ENCODE data around the gene PPP2R2D. TPM values are rescaled to one million over a fixed set of nuclear protein-coding genes. Genes with fewer than 3 reads are reported as not detected.

PPP2R2D gene
- total and polyA plus RNA-seq, 9 donors, result 25.2 to 33.2 (median 28.4) TPM

DNA sequence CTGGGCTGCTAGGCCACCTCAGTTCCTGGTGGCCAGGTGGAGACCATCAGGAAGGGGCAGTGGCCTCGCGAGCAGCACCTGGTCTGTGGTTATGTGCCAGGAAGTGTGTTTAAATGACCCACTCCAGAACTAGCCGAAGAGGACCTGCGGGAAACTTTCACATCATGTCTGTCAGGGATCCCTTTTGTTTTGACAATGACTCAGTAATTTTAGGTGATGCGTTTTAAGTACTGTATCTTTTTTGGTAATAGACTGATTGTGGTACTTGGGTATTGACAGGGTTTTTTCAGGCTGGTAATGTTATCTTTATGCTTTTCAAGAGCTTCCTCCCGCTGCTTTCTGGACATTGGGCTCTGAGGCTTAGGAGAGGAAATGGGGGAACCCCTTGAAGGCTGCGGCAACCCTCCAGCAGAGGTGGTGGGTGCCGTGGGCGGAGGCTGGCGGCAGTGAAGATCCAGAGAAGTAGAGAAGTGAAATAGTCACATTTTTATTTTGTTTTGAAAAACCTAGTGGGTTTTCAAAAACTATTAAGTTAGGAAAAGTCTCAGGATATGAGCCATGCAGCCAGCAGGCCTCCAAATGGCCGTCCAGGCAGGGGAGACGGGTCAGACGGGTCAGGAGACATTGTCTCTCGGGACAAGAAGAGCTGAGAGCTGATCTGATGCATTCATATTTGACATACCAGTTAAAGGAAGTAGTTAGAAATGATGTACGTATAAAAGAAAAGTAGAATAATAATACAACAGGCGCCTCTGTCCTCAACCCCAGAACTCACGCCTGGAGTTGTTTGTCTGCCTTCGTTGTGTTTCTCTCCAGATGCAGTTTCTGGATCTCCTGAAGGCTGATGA lies 27.7 kb downstream of the PPP2R2D start:
- Histone ChIP-seq H3K4me3 (ENCODE audit: low read length) (no peak overlapping the region), H3K27ac (ENCODE audit: low read length) (peak overlapping the region; percentile 13), H3K9me3 (replicated peaks; ENCODE audit: control insufficient read depth, low read depth, low read length) (peaks cover 16% of the 10 kb centered on the region), H3K36me3 (ENCODE audit: control insufficient read depth, insufficient read depth, low read length) (peaks cover 4% of the 10 kb centered on the region), H3K27me3 (ENCODE audit: control insufficient read depth, insufficient read depth, low read length) (no peaks in the 10 kb centered on the region), H3K4me1 (ENCODE audit: control insufficient read depth, insufficient read depth, low read length) (peaks cover 22% of the 10 kb centered on the region)
- 64% methylated on average over 11 of the region's 18 CpGs for WGBS (ENCODE audit: insufficient coverage)
- DNase-seq, result peak; percentile 9

DNA sequence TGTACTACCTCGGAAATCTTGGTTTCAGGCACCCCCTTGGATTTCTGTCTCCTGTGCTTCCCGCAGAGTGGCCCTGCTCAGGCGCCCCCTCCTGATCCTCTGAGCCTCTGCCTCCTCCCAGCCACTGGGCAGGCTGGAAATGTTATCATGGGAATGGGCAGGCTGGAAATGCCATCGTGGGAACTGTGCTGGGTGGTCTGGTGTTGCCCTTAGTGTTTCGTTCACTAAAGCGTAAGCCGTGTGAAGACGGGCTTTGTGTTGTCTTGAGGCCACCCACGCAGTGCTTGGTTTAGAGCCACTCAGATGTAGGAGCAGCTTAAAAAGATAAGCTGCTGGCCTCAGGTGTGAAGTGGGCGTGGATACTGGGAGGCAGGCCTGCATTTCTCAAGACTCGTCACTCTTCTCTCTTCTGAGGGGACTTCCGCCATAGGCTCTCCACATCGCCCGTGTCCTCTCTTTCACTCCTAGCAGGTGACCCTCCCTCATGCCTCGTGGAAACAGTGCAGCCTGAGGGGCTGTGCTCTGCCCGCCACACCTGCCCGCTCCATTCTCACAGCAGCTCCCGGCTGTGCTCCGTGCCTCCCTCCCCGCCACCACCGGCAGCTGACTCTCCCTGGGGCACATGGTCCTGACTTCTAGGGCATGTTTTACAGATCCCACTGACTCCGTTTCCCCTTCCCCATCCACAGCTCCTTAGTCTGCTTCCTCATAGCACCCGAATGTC lies 28.5 kb downstream of the PPP2R2D start:
- H3K27ac ChIP-seq (ENCODE audit: low read length), result no peak overlapping the region
- H3K9me3 ChIP-seq (replicated peaks; ENCODE audit: control insufficient read depth, low read depth, low read length), result peaks cover 16% of the 10 kb centered on the region
- H3K36me3 ChIP-seq (ENCODE audit: control insufficient read depth, insufficient read depth, low read length), result peaks cover 6% of the 10 kb centered on the region
- H3K27me3 ChIP-seq (ENCODE audit: control insufficient read depth, insufficient read depth, low read length), result no peaks in the 10 kb centered on the region
- no peak for DNase-seq
- no peak overlapping the region for H3K4me3 ChIP-seq (ENCODE audit: low read length)
- 82% methylated on average over 21 of the region's 23 CpGs for WGBS (ENCODE audit: insufficient coverage)
- peaks cover 22% of the 10 kb centered on the region for H3K4me1 ChIP-seq (ENCODE audit: control insufficient read depth, insufficient read depth, low read length)

DNA sequence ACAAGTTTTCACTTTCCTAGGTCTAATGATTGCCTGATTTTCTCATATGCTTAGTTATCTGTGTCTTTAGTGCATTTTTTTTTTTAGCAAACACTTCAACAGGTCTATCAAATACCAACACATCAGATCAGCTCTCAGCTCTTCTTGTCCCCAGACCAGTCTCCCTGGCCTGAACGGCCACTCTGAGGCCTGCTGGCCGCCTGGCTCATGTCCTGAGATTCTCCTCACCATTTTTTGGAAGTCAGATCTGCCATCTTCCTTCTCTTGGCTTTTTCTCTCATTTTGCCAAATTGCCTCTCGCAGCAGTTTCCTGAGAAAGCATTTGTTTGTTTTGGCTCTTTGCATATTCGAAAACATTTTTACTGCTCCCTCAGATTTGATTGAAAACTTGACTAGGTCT lies 29.3 kb downstream of the PPP2R2D start:
- WGBS (ENCODE audit: insufficient coverage), result 80% methylated on average over 2 of the region's 4 CpGs
- H3K27me3 ChIP-seq (ENCODE audit: control insufficient read depth, insufficient read depth, low read length), result no peaks in the 10 kb centered on the region
- no peak for DNase-seq
- peaks cover 11% of the 10 kb centered on the region for H3K9me3 ChIP-seq (replicated peaks; ENCODE audit: control insufficient read depth, low read depth, low read length)
- no peak overlapping the region for H3K27ac ChIP-seq (ENCODE audit: low read length)
- H3K36me3 ChIP-seq (ENCODE audit: control insufficient read depth, insufficient read depth, low read length), result peaks cover 13% of the 10 kb centered on the region
- no peak overlapping the region for H3K4me3 ChIP-seq (ENCODE audit: low read length)
- H3K4me1 ChIP-seq (ENCODE audit: control insufficient read depth, insufficient read depth, low read length), result peaks cover 22% of the 10 kb centered on the region

DNA sequence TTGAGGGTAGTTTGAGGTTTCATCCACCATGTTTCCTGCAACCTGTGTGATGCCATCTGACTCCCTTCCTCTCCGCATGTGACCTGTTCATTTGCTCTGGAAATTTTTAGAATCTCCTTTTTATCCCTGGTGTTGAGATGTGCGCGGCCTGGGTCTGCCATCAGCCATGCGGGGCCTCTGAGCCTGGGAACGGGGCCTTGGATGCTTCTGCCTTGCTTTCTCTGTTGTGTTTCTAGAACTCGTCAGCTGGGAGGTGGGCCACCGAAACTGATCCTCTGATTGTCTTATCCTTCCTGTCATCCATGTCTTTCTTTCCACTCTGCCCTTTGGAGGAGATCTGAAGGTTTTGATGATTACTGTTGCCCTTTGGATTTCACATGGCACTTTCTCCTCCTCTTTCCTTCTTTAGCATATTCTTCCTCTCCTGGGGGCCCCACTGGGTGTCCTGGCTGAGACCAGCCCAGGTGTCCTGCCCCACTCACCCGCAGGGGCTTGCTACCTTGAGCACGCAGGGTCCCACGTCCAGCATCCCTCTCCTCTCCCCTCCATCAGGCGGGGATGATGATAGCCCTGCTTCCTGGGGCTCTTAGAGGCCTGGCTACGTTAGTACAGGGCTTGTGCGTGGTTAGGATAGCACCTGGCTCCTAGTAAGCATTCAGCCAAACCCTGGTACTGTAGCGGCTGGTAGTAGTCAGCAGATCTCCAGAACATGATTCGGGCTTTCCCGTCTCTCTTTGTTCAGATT lies 29.9 kb downstream of the PPP2R2D start:
- Histone ChIP-seq H3K27ac (ENCODE audit: low read length) (no peak overlapping the region), H3K4me3 (ENCODE audit: low read length) (no peak overlapping the region), H3K36me3 (ENCODE audit: control insufficient read depth, insufficient read depth, low read length) (peaks cover 13% of the 10 kb centered on the region), H3K27me3 (ENCODE audit: control insufficient read depth, insufficient read depth, low read length) (no peaks in the 10 kb centered on the region), H3K9me3 (replicated peaks; ENCODE audit: control insufficient read depth, low read depth, low read length) (peaks cover 7% of the 10 kb centered on the region), H3K4me1 (ENCODE audit: control insufficient read depth, insufficient read depth, low read length) (peaks cover 22% of the 10 kb centered on the region)
- 96% methylated on average over 4 of the region's 16 CpGs for WGBS (ENCODE audit: insufficient coverage)
- no peak for DNase-seq

GRCh38 chr10:131931981-131932380 lies 31.2 kb downstream of the PPP2R2D start:
- no peaks in the 10 kb centered on the region for H3K27me3 ChIP-seq (ENCODE audit: control insufficient read depth, insufficient read depth, low read length)
- peaks cover 22% of the 10 kb centered on the region for H3K4me1 ChIP-seq (ENCODE audit: control insufficient read depth, insufficient read depth, low read length)
- no peak for DNase-seq
- H3K9me3 ChIP-seq (replicated peaks; ENCODE audit: control insufficient read depth, low read depth, low read length), result no peaks in the 10 kb centered on the region
- H3K27ac ChIP-seq (ENCODE audit: low read length), result no peak overlapping the region
- H3K4me3 ChIP-seq (ENCODE audit: low read length), result no peak overlapping the region
- WGBS (ENCODE audit: insufficient coverage), result 79% methylated on average over 10 of the region's 13 CpGs
- peaks cover 19% of the 10 kb centered on the region for H3K36me3 ChIP-seq (ENCODE audit: control insufficient read depth, insufficient read depth, low read length)

DNA sequence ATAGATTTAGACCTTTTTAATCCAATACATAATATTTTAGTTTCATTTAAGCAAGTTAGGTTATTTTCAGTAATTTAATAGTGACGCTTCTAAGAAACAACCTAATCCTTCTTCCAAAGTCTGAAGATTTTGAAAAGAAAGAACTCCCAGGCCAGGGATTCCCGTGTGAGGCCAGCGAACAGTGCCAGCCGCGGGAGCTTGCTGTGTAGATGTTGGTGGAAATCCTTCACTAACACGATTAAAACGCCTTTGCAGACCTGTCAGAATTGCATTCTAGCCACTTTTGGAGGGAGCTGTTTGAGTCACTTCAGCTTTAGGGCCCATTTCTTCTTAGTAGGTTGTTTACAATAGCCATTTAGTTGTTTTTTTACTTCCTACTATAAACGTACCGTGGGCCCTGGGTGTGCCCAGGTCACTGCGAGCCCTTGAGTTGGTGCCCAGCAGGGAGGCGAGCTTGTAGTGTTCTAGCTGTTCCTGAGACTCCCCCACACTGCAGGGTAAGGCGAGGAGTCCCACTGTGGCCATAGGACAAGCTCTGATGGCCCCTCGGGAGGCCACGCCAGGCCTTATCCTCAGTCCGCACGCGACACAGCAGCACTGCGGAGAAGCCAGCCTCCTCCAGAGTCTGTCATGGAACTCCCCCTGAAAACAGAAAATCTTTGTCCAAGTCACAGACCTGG lies 32.3 kb downstream of the PPP2R2D start:
- Histone ChIP-seq H3K27ac (ENCODE audit: low read length) (no peak overlapping the region), H3K4me1 (ENCODE audit: control insufficient read depth, insufficient read depth, low read length) (peaks cover 21% of the 10 kb centered on the region), H3K27me3 (ENCODE audit: control insufficient read depth, insufficient read depth, low read length) (no peaks in the 10 kb centered on the region), H3K9me3 (replicated peaks; ENCODE audit: control insufficient read depth, low read depth, low read length) (no peaks in the 10 kb centered on the region), H3K36me3 (ENCODE audit: control insufficient read depth, insufficient read depth, low read length) (peaks cover 27% of the 10 kb centered on the region), H3K4me3 (ENCODE audit: low read length) (no peak overlapping the region)
- no peak for DNase-seq
- WGBS (ENCODE audit: insufficient coverage), result 90% methylated on average over 4 of the region's 18 CpGs

- Histone ChIP-seq H3K9me3 (replicated peaks; ENCODE audit: control insufficient read depth, low read depth, low read length) (no peaks in the 10 kb centered on the region), H3K4me3 (ENCODE audit: low read length) (no peak overlapping the region), H3K27ac (ENCODE audit: low read length) (no peak overlapping the region), H3K4me1 (ENCODE audit: control insufficient read depth, insufficient read depth, low read length) (peaks cover 17% of the 10 kb centered on the region), H3K36me3 (ENCODE audit: control insufficient read depth, insufficient read depth, low read length) (peaks cover 32% of the 10 kb centered on the region), H3K27me3 (ENCODE audit: control insufficient read depth, insufficient read depth, low read length) (no peaks in the 10 kb centered on the region)
- no peak for DNase-seq
- no CpG with 5 or more reads among the region's 2 CpGs for WGBS (ENCODE audit: insufficient coverage)
Measured at GRCh38 chr10:131933696-131934086, 32.9 kb downstream of the PPP2R2D start.

DNA sequence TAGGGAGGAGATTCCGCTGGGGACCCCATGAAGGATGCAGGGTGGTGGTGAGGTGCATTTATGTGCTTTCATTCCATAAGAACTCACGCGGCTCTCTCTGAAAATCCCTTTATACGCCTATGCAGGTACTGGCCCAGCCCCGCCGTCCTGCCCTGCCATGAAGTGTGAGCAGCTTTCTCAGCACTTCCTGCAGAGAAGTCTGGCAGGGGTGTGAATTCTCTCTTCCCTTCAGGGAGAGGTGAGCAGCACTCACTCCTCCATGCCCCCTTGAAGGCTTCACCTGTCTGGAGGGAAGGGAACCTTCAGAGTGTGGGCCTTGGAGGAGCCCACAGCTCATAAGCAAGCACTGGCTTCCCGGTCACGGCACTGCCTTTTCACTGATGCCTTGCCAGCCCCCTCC lies 34.0 kb downstream of the PPP2R2D start:
- 74% methylated on average over 7 of the region's 8 CpGs for WGBS (ENCODE audit: insufficient coverage)

DNA sequence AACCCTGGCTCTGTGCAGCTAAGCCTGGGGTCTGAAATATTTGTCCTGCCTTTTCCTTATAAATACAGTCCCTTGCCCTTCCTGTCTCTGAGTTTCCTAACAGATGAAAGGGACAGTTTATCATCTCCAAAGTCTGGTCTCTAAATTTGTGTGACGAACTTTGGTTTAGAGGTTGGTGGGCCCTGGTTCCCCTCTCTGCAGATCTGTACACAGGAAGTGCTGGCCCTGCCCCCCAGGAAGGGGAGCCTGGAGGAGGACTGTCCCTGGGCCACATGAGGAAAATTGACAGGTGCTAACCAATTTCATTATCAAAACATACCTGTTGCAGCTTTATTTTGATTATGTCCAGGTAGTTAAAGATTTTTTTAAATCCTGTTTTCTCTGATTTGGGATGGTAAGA lies 34.5 kb downstream of the PPP2R2D start:
- DNase-seq, result no peak
- H3K36me3 ChIP-seq (ENCODE audit: control insufficient read depth, insufficient read depth, low read length), result peaks cover 34% of the 10 kb centered on the region
- no peak overlapping the region for H3K4me3 ChIP-seq (ENCODE audit: low read length)
- no peaks in the 10 kb centered on the region for H3K9me3 ChIP-seq (replicated peaks; ENCODE audit: control insufficient read depth, low read depth, low read length)
- H3K27me3 ChIP-seq (ENCODE audit: control insufficient read depth, insufficient read depth, low read length), result no peaks in the 10 kb centered on the region
- H3K4me1 ChIP-seq (ENCODE audit: control insufficient read depth, insufficient read depth, low read length), result peaks cover 12% of the 10 kb centered on the region
- no peak overlapping the region for H3K27ac ChIP-seq (ENCODE audit: low read length)
- WGBS (ENCODE audit: insufficient coverage), result no CpG with 5 or more reads among the region's 1 CpG

More for the DNA sequence above, 34.0 kb downstream of the PPP2R2D start:
- Histone ChIP-seq H3K9me3 (replicated peaks; ENCODE audit: control insufficient read depth, low read depth, low read length) (no peaks in the 10 kb centered on the region), H3K4me1 (ENCODE audit: control insufficient read depth, insufficient read depth, low read length) (peaks cover 12% of the 10 kb centered on the region), H3K27me3 (ENCODE audit: control insufficient read depth, insufficient read depth, low read length) (no peaks in the 10 kb centered on the region), H3K36me3 (ENCODE audit: control insufficient read depth, insufficient read depth, low read length) (peaks cover 34% of the 10 kb centered on the region), H3K27ac (ENCODE audit: low read length) (no peak overlapping the region), H3K4me3 (ENCODE audit: low read length) (no peak overlapping the region)
- DNase-seq, result no peak
